Measurements from ENCODE around the gene PEX26. TPM values are rescaled to one million over a fixed set of nuclear protein-coding genes. Genes with fewer than 3 reads are reported as not detected.
A peak's percentile ranks its signal among the peaks of the same experiment; 100 is the strongest.
"Not testable (repeated sequence)": the region's sequence is repeated elsewhere in the genome, so short reads cannot be mapped to it uniquely, and the experiment has no call there.

The PEX26 gene
- total RNA-seq, 2 experiments from 2014 or later, result 57.8 to 59.7 TPM

GRCh38 chr22:18070556-18071306 is 7.1 kb upstream of the PEX26 start:
- H3K4me3 Mint-ChIP-seq, result no peak overlapping the region
- POLR2A ChIA-PET, result no interaction called here
- ATAC-seq (no peak), DNase-seq (peak; percentile 21)
- no peaks in the 10 kb centered on the region for H3K36me3 Mint-ChIP-seq (ENCODE audit: low read depth)
- no peak overlapping the region for H3K27ac Mint-ChIP-seq
- peaks cover 8% of the 10 kb centered on the region for H3K27me3 Mint-ChIP-seq
- H3K4me1 Mint-ChIP-seq (ENCODE audit: low read depth), result peaks cover under 1% of the 10 kb centered on the region
- CTCF ChIA-PET, result interaction anchor here (0.6 to 9.3 kb wide), 5 partner anchors 86 to 329 kb away, joined by 3 to 189 read pairs (median 6); no protein-coding TSS in a partner anchor
- intact Hi-C loops (cut with micrococcal nuclease), result no loop called here
- TF ChIP-seq CTCF (IDR thresholded peaks at IDR 0.05), result peak; percentile 47
- no peaks in the 10 kb centered on the region for H3K9me3 Mint-ChIP-seq

- H3K27me3 Mint-ChIP-seq; H3K27ac Mint-ChIP-seq; H3K9me3 Mint-ChIP-seq; H3K4me3 Mint-ChIP-seq; ATAC-seq; DNase-seq; H3K4me1 Mint-ChIP-seq (ENCODE audit: low read depth); intact Hi-C loops (cut with micrococcal nuclease); H3K36me3 Mint-ChIP-seq (ENCODE audit: low read depth): not testable (repeated sequence)
- ChIA-PET POLR2A (interaction anchor here (0.6 kb wide), 1 partner anchor 432 kb away, joined by 3 read pairs; no protein-coding TSS in a partner anchor), CTCF (interaction anchor here (0.8 to 9.3 kb wide), 6 partner anchors 9 to 330 kb away, joined by 3 to 189 read pairs (median 4); no protein-coding TSS in a partner anchor)
Measured at GRCh38 chr22:18071307-18071967, 6.4 kb upstream of the PEX26 start.

- H3K27ac Mint-ChIP-seq, result no peak overlapping the region
- ChIA-PET CTCF (interaction anchor here (0.8 to 9.3 kb wide), 7 partner anchors 9 to 330 kb away, joined by 3 to 189 read pairs (median 4); partner anchors contain the start of gene USP18), POLR2A (interaction anchor here (0.6 kb wide), 1 partner anchor 433 kb away, joined by 3 read pairs; no protein-coding TSS in a partner anchor)
- peaks cover 12% of the 10 kb centered on the region for H3K4me1 Mint-ChIP-seq (ENCODE audit: low read depth)
- H3K4me3 Mint-ChIP-seq, result no peak overlapping the region
- no peaks in the 10 kb centered on the region for H3K36me3 Mint-ChIP-seq (ENCODE audit: low read depth)
- DNase-seq (no peak), ATAC-seq (no peak)
- no peak for TF ChIP-seq CTCF (IDR thresholded peaks at IDR 0.05)
- intact Hi-C loops (cut with micrococcal nuclease), result no loop called here
- no peaks in the 10 kb centered on the region for H3K9me3 Mint-ChIP-seq
- H3K27me3 Mint-ChIP-seq, result peaks cover 2% of the 10 kb centered on the region
Measured at GRCh38 chr22:18071968-18072310, 5.9 kb upstream of the PEX26 start.

GRCh38 chr22:18073467-18073866 is 4.3 kb upstream of the PEX26 start:
- no peak for TF ChIP-seq CTCF (IDR thresholded peaks at IDR 0.05)
- POLR2A ChIA-PET, result no interaction called here
- Mint-ChIP-seq H3K4me3 (no peak overlapping the region), H3K4me1 (ENCODE audit: low read depth) (peaks cover 14% of the 10 kb centered on the region), H3K27me3 (no peaks in the 10 kb centered on the region), H3K36me3 (ENCODE audit: low read depth) (peaks cover 4% of the 10 kb centered on the region), H3K27ac (no peak overlapping the region), H3K9me3 (no peaks in the 10 kb centered on the region)
- CTCF ChIA-PET, result interaction anchor here (9.3 kb wide), 1 partner anchor 242 kb away, joined by 189 read pairs; no protein-coding TSS in a partner anchor
- DNase-seq (no peak), ATAC-seq (no peak)
- intact Hi-C loops (cut with micrococcal nuclease), result no loop called here

- intact Hi-C loops (cut with micrococcal nuclease); POLR2A ChIA-PET: not testable (repeated sequence)
Measured at GRCh38 chr22:18073927-18074326, 3.9 kb upstream of the PEX26 start.

More at GRCh38 chr22:18073927-18074326, 3.9 kb upstream of the PEX26 start:
- CTCF ChIA-PET, result interaction anchor here (9.3 kb wide), 1 partner anchor 242 kb away, joined by 189 read pairs; no protein-coding TSS in a partner anchor
- ATAC-seq; H3K27me3 Mint-ChIP-seq; H3K4me3 Mint-ChIP-seq; H3K9me3 Mint-ChIP-seq; H3K27ac Mint-ChIP-seq; H3K36me3 Mint-ChIP-seq (ENCODE audit: low read depth); DNase-seq: not testable (repeated sequence)
- H3K4me1 Mint-ChIP-seq (ENCODE audit: low read depth), result peaks cover 18% of the 10 kb centered on the region

All from activated CD8-positive, alpha-beta T cell treated with anti-CD3 and anti-CD28 coated beads for 36 hours (primary cell).